HL-60 (cell line): ENCODE measurements around the gene ADGRB2.

Experiments
- POLR2AphosphoS5 ChIP-seq: IDR thresholded peaks from 2 replicates; pipeline ENCODE4 v1.6.1; 2012; ENCODE audit warnings: low read depth
- TF ChIP-seq, protein P1 (sequence below): IDR thresholded peaks from one replicate; pipeline ENCODE4 v1.5.1; 2011; ENCODE audit warnings: low read length, control low read depth, inconsistent platforms; ENCODE audit not compliant: insufficient read depth

- TF ChIP-seq, protein P1, sequence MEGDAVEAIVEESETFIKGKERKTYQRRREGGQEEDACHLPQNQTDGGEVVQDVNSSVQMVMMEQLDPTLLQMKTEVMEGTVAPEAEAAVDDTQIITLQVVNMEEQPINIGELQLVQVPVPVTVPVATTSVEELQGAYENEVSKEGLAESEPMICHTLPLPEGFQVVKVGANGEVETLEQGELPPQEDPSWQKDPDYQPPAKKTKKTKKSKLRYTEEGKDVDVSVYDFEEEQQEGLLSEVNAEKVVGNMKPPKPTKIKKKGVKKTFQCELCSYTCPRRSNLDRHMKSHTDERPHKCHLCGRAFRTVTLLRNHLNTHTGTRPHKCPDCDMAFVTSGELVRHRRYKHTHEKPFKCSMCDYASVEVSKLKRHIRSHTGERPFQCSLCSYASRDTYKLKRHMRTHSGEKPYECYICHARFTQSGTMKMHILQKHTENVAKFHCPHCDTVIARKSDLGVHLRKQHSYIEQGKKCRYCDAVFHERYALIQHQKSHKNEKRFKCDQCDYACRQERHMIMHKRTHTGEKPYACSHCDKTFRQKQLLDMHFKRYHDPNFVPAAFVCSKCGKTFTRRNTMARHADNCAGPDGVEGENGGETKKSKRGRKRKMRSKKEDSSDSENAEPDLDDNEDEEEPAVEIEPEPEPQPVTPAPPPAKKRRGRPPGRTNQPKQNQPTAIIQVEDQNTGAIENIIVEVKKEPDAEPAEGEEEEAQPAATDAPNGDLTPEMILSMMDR = no peak
- no peak for TF ChIP-seq POLR2AphosphoS5
Measured at GRCh38 chr1:31688233-31688918, 75.8 kb downstream of the ADGRB2 start.
